C4-2B (cell line): Measurements from ENCODE around the gene AMPH.

ENCODE experiments used
- CTCF ChIP-seq: fragments of 450-650 bp; conservative IDR thresholded peaks from 2 replicates; pipeline ENCODE4 v1.5.1; 2017; ENCODE audit warnings: mild to moderate bottlenecking
- ZFX ChIP-seq: fragments of 450-650 bp; IDR thresholded peaks from 2 replicates; pipeline ENCODE4 v1.6.1; 2017

- TF ChIP-seq CTCF: no peak
- no peak for TF ChIP-seq ZFX
Measured at GRCh38 chr7:38482521-38482920, 148.7 kb downstream of the AMPH start.
